HL-60/S4 treated with retinoic acid at 250 ng/mL for 4 days and 3 days (cell line): ENCODE results near the gene EEF1E1.
"Not testable (repeated sequence)": the region's sequence is repeated elsewhere in the genome, so short reads cannot be mapped to it uniquely, and the experiment has no call there.

Experiments used
- in situ Hi-C: fragments of 300-500 bp; cut with MboI; formaldehyde crosslinking; loops from 2 replicates; pipeline ENCODE4 v1.7.0; 2022; ENCODE audit warnings: low sequenced_read_pairs

EEF1E1 gene

DNA sequence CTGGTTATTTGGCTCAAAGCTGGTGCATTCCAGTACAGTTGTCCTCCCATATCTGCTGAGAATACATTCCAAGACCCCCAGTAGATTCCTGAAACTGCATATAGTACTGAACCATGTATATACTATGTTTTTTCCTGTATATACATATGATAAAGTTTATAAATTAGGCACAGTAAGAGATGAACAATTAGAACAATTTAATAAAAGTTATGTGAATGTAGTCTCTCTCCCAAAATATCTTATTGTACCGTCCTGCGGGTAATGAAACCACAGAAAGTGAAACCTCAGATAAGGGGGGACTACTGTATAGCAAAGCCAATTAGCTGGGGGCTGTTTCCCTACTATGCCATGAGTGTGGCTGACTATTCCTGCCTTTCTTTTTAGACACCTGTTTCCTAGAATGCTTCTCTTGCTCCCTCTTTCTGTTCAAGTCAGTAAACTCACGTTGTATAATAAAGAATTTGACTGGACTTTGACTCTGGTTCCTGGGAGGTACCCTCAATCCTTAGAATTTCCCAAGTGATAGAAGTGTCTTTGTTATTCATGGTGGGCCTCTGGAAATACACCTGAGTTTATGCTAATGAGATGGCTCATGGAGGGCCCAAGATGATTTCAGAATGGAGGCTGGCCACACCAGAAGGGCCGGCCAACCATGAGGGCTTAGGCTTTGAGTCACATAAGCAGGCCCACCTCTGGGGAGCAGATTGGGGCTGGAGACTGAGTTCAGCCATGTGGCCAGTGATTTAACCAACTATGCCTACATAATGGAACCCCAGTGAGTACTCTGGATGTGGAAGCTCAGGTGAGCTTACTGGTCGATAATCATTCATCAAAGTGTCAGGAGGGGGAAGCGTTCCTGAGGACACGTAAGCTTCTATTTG is 37.5 kb downstream of the EEF1E1 start:
- in situ Hi-C loops, result no loop called here

DNA sequence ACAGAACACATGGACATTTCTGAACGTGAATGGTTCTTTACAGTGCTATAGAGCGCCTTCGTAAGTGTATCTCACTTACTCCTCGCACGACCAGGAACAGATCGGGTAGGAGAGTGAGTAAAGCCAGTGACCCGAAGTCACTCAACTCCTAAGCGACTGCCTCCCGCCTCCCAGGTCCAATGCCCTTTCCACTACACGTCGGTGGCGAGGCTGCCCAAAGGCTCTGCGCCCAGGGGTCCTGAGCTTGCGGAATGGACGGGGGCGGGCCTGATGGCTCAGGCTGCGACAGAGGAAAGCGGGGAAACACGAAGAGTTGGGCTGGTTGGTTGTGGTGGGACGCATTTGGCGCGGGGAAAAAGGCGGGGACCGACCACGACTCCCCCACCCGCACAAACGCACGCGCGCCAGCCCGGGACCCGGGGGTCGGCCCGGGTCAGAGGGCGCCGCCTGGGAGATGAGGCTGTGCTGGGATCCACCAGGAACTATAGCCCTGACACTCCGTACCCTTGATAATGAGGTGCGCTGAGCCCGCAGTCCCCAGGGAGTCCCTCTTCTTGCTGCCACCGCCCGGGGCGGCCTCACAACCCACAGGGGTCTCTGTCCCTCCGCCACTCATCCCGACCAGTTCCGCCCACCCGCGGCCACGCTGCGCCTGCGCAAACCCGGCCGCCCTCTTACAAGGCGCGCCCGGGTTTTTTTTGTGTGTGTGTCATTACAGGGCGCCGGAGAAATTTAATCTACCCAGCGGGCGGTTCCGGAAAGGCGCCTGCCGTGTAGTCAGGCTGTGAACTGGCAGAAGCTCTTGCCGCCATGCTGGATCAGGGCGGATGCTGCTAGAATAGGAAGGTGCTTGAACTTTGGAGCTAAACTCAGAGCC is 38.3 kb downstream of the EEF1E1 start, which contains the start of gene BLOC1S5:
BLOC1S5 (minus strand) TSS at position 629 of the 877 bp plus-strand sequence; CDS start at position 616, 13 bp downstream.
- in situ Hi-C loops, result no loop called here

DNA sequence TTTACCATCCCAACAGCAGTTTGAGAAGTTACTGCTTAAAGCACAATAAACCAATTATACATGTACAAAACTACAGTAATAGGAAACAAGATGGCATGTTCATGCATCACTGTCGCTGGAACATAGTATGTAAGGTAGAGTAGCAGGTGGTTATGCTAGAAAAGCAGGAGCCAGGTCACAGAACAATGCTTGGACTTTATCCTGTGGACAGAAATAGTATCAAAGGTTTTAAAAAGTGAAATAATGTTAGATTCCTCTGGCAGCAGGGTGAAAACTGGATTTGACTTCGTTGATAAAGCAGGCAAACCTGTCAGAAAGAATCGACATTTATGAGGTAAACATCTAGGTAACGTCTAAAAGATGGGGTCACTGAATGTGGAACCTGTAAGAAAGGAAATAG is 40.6 kb downstream of the EEF1E1 start:
- in situ Hi-C loops, result no loop called here

DNA sequence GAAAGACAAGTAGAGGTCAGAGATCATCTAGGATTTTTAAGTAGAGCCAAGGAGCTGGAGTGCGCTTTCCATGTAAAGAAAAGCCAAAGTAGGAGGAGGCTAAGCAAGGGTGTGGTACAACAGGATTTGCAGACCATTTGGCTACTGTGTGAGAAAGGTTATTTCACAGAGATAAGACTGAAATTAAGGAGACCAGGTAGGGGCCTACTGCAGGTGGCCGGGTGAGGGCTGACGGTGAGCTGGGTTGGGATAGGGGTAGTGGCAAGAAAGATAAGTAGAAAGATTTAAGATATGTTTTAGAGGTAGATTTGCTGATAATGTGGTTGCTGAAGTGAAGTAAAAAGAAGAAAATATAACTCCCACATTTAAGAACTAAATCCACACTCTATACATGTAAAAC is 42.0 kb downstream of the EEF1E1 start:
- in situ Hi-C loops, result no loop called here

DNA sequence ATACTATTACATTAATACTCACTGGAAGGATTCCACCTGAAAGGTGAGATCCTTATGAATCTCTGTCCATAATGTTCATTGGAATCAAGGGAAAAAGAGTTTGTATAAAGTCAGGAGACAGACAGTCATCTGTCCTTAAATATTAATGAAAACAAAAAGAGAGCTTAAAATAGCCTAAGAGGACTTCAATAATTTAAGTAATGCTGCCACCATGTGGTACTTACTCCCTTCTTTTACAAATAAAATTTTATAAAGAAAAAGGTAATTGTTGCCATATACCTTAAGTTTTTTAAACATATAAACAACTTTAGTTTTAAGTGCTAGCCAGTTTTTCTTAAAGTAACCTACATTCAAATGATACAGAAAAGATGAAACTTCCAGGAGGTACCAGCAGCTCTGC is 43.2 kb downstream of the EEF1E1 start:
- in situ Hi-C loops, result no loop called here

DNA sequence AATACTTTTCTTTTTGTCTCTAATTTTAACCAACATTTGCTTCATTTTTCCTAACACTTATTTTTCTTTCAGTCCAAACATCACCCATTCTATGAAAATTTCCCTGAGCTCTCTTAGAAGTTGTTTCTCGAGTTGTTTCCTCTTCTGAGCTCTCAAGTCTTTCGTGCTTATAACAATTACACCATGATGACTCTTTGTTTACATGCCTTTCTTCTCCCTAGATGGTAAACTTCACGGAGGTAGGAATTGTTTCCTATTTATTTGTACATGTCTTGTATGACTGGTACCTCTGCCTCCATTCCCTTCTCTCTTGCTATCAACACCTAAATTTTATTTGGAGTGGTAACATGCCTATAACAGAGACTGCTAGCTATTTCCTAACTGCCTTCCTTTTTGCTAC is 44.6 kb downstream of the EEF1E1 start:
- in situ Hi-C loops, result no loop called here

DNA sequence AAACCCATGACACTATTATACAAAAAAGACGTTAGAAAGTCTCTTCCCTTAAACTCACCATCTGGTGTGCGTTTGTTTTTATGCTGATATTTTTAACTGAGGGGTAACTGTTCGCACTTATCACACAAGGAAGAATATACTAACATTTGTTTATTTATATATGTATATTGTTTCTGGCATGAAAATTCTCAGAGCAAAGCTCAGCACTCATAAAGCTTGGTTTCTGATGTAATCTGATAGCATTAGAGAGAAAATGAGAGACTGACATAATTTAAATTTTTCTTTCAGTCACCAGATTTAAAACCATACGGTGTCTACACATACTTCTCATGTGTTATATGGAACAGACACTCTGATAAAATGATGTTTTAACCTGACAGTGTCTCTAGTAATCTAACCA is 45.1 kb downstream of the EEF1E1 start:
- in situ Hi-C loops, result no loop called here

DNA sequence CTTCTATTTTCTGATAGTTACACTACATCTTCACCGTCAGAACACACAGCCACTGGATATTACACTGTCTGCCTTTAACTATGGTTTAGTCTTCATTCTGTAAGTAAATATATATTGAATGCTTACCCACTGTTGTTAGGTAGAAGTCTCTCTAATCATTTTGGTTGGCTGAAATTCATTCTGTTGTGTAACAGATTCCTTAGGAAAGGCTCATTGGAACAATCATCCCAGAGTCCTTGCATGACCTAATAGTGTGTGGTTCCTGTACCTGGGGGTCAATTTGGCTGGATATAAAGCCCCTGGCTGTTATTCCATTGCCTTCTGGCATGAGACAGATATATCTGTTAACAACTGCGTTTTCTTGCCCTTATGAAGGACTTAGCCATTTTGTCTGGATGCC is 48.1 kb downstream of the EEF1E1 start:
- in situ Hi-C loops, result no loop called here

DNA sequence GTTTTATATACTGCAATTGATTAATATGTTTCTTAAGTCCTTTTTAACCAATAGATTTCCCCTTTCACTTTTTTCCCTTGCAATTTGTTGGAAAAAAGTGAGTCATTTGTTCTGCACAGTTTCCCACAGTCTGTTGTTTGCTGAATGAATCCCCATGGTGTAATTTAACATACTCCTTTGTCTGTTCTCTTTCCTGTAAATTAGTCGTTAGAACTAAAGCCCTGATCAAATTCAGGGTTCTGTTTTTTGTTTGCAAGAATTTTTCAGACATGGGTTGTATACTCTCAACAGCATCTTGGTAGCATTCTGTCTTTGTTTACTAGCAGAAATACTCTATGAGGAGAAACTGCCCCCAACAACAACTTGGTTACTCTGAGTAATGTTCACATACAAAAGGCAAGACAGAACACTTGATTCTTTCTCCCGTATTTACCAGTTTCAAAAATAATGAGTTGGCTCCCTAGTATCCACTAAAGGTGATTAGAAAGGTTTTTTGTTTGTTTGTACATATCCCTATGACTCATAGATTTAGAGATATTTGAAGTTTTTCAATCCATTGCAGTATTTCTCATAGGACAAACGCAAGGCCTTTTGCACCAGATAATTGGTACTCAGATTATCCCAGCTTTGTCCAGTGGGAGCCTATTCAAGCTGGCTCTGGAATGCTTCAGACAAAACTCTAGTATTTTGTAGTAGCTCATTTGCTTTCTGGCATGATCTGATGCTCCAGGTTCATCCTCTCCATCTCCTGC is 54.6 kb downstream of the EEF1E1 start:
- in situ Hi-C loops, result no loop called here

DNA sequence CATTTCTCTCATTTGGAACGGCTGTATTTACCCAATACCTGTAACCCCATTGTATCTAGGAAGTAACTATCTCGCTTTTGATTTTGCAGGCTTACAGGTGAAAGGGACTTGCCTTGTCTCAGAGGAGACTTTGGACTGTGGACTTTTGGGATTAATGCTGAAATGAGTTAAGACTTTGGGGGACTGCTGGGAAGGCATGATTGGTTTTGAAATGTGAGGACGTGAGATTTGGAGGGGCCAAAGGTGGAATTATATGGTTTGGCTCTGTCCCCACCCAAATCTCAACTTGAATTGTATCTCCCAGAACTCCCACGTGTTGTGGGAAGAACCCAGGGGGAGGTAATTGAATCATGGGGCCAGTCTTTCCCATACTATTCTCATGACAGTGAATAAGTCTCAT is 56.6 kb downstream of the EEF1E1 start:
- in situ Hi-C loops, result not testable (repeated sequence)

DNA sequence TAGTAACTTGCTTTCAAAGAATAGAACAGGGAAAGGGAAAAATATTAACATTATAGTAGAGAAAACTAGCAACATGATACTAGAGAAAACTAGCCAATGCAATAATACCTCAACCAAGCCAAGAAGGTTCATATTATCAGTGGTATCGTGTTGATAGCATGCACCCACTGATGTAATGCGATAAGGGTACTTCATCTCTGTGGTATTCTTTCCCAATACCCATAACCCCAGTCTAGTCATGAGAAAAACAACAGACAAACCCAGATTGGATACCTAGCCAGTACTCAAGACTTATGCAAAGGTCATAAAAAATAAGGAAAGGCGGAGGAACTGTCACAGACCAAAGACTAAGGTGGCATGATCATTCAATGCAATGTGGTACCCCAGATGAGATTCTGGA is 59.1 kb downstream of the EEF1E1 start:
- in situ Hi-C loops, result no loop called here

DNA sequence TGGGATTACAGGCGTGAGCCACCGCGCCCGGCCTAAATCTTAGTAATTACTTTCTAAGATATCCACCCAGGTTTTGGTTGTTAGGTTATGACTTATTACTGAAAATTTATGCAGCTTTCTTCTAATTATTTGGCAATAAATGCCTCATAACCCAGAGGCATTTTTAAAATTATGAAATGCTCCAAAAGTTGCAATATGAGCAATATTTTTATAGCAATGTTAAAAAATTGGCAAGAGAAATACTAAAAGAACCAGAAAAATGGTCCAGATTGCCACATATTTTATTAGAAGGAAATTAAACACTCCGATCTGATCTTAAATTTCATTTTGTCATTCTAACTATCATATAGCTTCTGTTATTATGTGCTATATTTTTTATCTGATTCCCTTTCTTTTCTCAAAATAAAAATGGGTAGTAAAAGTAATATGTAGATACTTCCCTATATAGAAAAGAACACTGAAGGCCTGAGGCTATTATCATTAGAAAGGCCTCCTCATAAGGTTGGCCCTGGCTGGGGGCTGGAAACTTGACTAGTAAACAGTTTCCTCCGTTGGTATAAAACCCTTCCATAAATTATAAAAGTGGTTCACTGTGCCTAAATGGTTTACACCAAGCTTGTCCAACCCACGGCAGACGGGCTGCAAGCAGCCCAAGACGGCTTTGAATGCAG is 60.3 kb downstream of the EEF1E1 start:
- in situ Hi-C loops, result no loop called here

DNA sequence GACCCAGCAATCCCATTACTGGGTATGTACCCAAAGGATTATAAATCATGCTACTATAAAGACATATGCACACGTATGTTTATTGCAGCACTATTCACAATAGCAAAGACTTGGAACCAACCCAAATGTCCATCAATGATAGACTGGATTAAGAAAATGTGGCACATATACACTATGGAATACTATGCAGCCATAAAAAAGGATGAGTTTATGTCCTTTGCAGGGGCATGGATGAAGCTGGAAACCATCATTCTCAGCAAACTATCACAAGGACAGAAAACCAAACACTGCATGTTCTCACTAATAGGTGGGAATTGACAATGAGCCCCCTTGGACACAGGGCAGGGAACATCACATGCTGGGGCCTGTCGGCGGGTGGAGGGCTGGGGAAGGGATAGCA is 68.2 kb downstream of the EEF1E1 start:
- in situ Hi-C loops, result not testable (repeated sequence)

DNA sequence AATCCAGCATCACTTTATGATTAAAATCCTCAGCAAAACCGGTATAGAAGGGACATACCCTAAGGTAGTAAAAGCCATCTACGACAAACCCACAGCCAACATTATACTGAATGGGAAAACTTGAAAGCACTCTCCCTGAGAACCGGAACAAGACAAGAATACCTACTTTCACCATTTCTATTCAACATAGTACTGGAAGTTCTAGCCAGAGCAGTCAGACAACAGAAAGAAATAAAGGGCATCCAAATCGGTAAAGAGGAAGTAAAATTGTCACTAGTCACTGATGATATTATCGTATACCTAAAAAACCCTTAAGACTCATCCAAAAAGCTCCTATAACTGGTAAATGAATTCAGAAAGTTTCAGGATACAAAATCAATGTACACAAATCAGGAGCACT is 71.4 kb downstream of the EEF1E1 start:
- in situ Hi-C loops, result no loop called here
